K562 (cell line): ENCODE data around the gene MPPED1. TPM values are rescaled to one million over a fixed set of nuclear protein-coding genes. Genes with fewer than 3 reads are reported as not detected.

Experiments
- ATAC-seq: fragments of 200-7000 bp; cut with Tn5 transposase; 3 replicates; pipeline ENCODE4 v1.9.1; 2020; ENCODE audit warnings: moderate library complexity
- BruUV-seq: library from RNA; stranded (reverse); fragments of 400-500 nt; replicated peaks from 2 replicates; lab custom pipeline; 2021; lab: Mats Ljungman, UMichigan
- CTCF ChIA-PET: fragments of 300-600 bp; formaldehyde crosslinking; extraction: SDS; loops from one replicate; lab custom pipeline; 2021; ENCODE audit warnings: low intra/inter-chr PET ratio; lab: Yijun Ruan, JAX
- POLR2A ChIA-PET: fragments of 300-600, 350-650 bp; sonication (Branson Sonifier 250); formaldehyde crosslinking; extraction: SDS; loops from one replicate; lab custom pipeline; 2021; ENCODE audit warnings: antibody characterized with exemption, inconsistent platforms; lab: Yijun Ruan, JAX
- DNase-seq, 4 experiments: peaks; one replicate each; pipeline versions ENCODE4 v3.0.0 to v3.0.0-alpha.2; 2011 to 2018; ENCODE audit warnings: low spot score in 3 of 4, mixed read lengths in 3 of 4; ENCODE audit errors: extremely low read depth in 1 of 4
- FAIRE-seq: peaks from 2 replicates; lab custom pipeline; 2011; peaks lifted over from hg19 to GRCh38; lab: Jason Lieb, UNC
- H2AFZ ChIP-seq: 2 replicates; pipeline ENCODE4 v1.6.0; 2011; ENCODE audit warnings: low read depth, low read length, control low read depth, inconsistent platforms
- H3K27ac ChIP-seq: fragments of 200-600 bp; 3 replicates; pipeline ENCODE4 v1.8.0; 2011; ENCODE audit warnings: low read depth, mild to moderate bottlenecking, control low read depth, inconsistent platforms, low read length, moderate library complexity, mixed read lengths; ENCODE audit errors: extremely low read depth
- H3K27me3 ChIP-seq, 2 experiments: fragments of 300-600 bp in 1 of 2; 2 replicates in 1 of 2; 3 replicates in 1 of 2; pipeline versions ENCODE4 v1.6.0 to v1.8.0; 2011; ENCODE audit warnings: inconsistent platforms in 2 of 2, low read length in 2 of 2, mild to moderate bottlenecking in 1 of 2, mixed read lengths in 1 of 2, moderate library complexity in 1 of 2; ENCODE audit not compliant: control insufficient read depth in 2 of 2, insufficient read depth in 2 of 2
- H3K36me3 ChIP-seq: fragments of 300-600 bp; 3 replicates; pipeline ENCODE4 v1.8.0; 2011; ENCODE audit warnings: mild to moderate bottlenecking, low read length, inconsistent platforms; ENCODE audit not compliant: control insufficient read depth, insufficient read depth
- H3K4me1 ChIP-seq, 2 experiments: fragments of 200-600 bp in 1 of 2; replicated peaks in 1 of 2; 2 replicates in 1 of 2; 3 replicates in 1 of 2; pipeline versions ENCODE4 v1.5.1 to v1.8.0; 2011; ENCODE audit warnings: inconsistent platforms in 2 of 2, low read length in 2 of 2, mild to moderate bottlenecking in 1 of 2, mixed read lengths in 1 of 2, moderate library complexity in 1 of 2; ENCODE audit not compliant: control insufficient read depth in 2 of 2, insufficient read depth in 2 of 2
- H3K4me2 ChIP-seq: 2 replicates; pipeline ENCODE4 v1.6.1; 2011; ENCODE audit warnings: low read length, control low read depth, inconsistent platforms, mixed read lengths; ENCODE audit not compliant: insufficient read depth
- H3K4me3 ChIP-seq: fragments of 200-600 bp; sonication (generic), shearing (Covaris generic); 2 replicates; pipeline ENCODE4 v1.5.1; 2016; ENCODE audit warnings: control low read depth, inconsistent platforms
- H3K79me2 ChIP-seq: fragments of 200-600 bp; 3 replicates; pipeline ENCODE4 v1.8.0; 2011; ENCODE audit warnings: low read length, inconsistent platforms; ENCODE audit not compliant: control insufficient read depth, insufficient read depth
- H3K9ac ChIP-seq, 2 experiments: 2 replicates each; pipeline versions ENCODE4 v1.6.0 to v1.6.1; 2011; ENCODE audit warnings: low read depth in 2 of 2, low read length in 2 of 2, control low read depth in 1 of 2, inconsistent platforms in 1 of 2, mild to moderate bottlenecking in 1 of 2, mixed read lengths in 1 of 2; ENCODE audit not compliant: insufficient read depth in 1 of 2
- H3K9me1 ChIP-seq: one replicate; pipeline ENCODE4 v1.6.0; 2011; ENCODE audit warnings: inconsistent platforms, mild to moderate bottlenecking, low read length, moderate library complexity; ENCODE audit not compliant: control insufficient read depth, insufficient read depth
- H3K9me3 ChIP-seq: replicated peaks from 2 replicates; pipeline ENCODE4 v1.5.1; 2011; ENCODE audit warnings: low read depth, low read length, inconsistent platforms; ENCODE audit not compliant: control insufficient read depth, insufficient read depth
- H4K20me1 ChIP-seq: replicated peaks from 2 replicates; pipeline ENCODE4 v1.6.1; 2011; ENCODE audit warnings: low read length, inconsistent platforms, mixed read lengths; ENCODE audit not compliant: control insufficient read depth, insufficient read depth
- BMI1 ChIP-seq: fragments of 150-350 bp; IDR thresholded peaks from 2 replicates; pipeline ENCODE4 v1.6.1; 2014; ENCODE audit warnings: low read length
- CREBBP ChIP-seq: IDR thresholded peaks from one replicate; pipeline ENCODE4 v1.6.1; 2012; ENCODE audit warnings: low read depth, mild to moderate bottlenecking, control low read depth, inconsistent platforms, low read length
- E2F6 ChIP-seq, 2 experiments: IDR thresholded peaks; 2 replicates each; pipeline ENCODE4 v1.6.1; 2011; ENCODE audit warnings: borderline replicate concordance in 1 of 2, control low read depth in 1 of 2, low read depth in 1 of 2, low read length in 1 of 2, mild to moderate bottlenecking in 1 of 2, mixed read lengths in 1 of 2, moderate library complexity in 1 of 2; ENCODE audit not compliant: insufficient read depth in 1 of 2, insufficient read length in 1 of 2, poor library complexity in 1 of 2, severe bottlenecking in 1 of 2; ENCODE audit errors: extremely low read depth in 1 of 2
- EHMT2 ChIP-seq: fragments of 450-650 bp; IDR thresholded peaks from 2 replicates; pipeline ENCODE4 v1.6.1; 2018; ENCODE audit warnings: antibody characterized with exemption
- HMGN3 ChIP-seq: IDR thresholded peaks from 2 replicates; pipeline ENCODE4 v1.6.1; 2011; ENCODE audit warnings: borderline replicate concordance, low read depth, mild to moderate bottlenecking, mixed read lengths, low read length; ENCODE audit not compliant: insufficient read length; ENCODE audit errors: extremely low read depth
- MAX ChIP-seq: sonication (generic); formaldehyde crosslinking; IDR thresholded peaks from 2 replicates; pipeline ENCODE4 v1.9.0; 2022; ENCODE audit warnings: mild to moderate bottlenecking, missing genetic modification reagents
- PTRF ChIP-seq: fragments of 450-650 bp; IDR thresholded peaks from 2 replicates; pipeline ENCODE4 v1.6.1; 2016; ENCODE audit warnings: mild to moderate bottlenecking, missing genetic modification characterization, missing compliant biosample characterization
- RFX1 ChIP-seq: fragments of 450-650 bp; IDR thresholded peaks from 2 replicates; pipeline ENCODE4 v1.6.1; 2016; ENCODE audit warnings: mild to moderate bottlenecking, moderate library complexity
- RFX7 ChIP-seq: fragments of 250-450 bp; sonication (Bioruptor Pico); IDR thresholded peaks from 2 replicates; pipeline ENCODE4 v1.5.1; 2021; ENCODE audit warnings: mild to moderate bottlenecking
- RREB1 ChIP-seq: fragments of 250-450 bp; sonication (Bioruptor Pico); IDR thresholded peaks from 2 replicates; pipeline ENCODE4 v1.4.0; 2020
- SP2 ChIP-seq: IDR thresholded peaks from 2 replicates; pipeline ENCODE4 v1.6.1; 2011; ENCODE audit warnings: mild to moderate bottlenecking, low read depth, low read length, moderate library complexity; ENCODE audit not compliant: poor library complexity, severe bottlenecking; ENCODE audit errors: extremely low read depth
- ZBTB33 ChIP-seq: sonication (generic); formaldehyde crosslinking; IDR thresholded peaks from 2 replicates; pipeline ENCODE4 v1.8.1; 2023; ENCODE audit warnings: mild to moderate bottlenecking, missing genetic modification reagents
- WGBS: fragments of 100-300 bp; shearing (Covaris generic); methylation state at CpG from one replicate; pipeline ENCODE4 v1.1.6; 2016; ENCODE audit warnings: low coverage, mixed read lengths; ENCODE audit not compliant: insufficient coverage; ENCODE audit errors: missing lambda C conversion rate; 5-methylcytosine and 5-hydroxymethylcytosine counted together
- in situ Hi-C: fragments of 300-500 bp; cut with MboI; formaldehyde crosslinking; loops from 4 replicates; pipeline ENCODE4 v1.15.0; 2018; ENCODE audit warnings: inconsistent platforms, mixed read lengths
- intact Hi-C: fragments of 100-400 bp; cut with micrococcal nuclease; formaldehyde crosslinking; loops from 2 replicates; pipeline ENCODE4 v1.14.2; 2022
- polyA plus RNA-seq, 8 experiments: library from polyadenylated mRNA; depleted of rRNA in 4 of 8; stranded (reverse) in 5 of 8; unstranded in 3 of 8; fragments of >200 nt; fragmentation: Nextera tagmentation in 2 of 8; fragmentation: Illumina TruSeq in 1 of 8; extraction: Ambion mirVana in 2 of 8; extraction: Trizol in 1 of 8; gene quantifications; 2 replicates each; pipeline versions ENCODE4 v1.2.1 to v1.2.3, GENCODE V29; 2011 to 2014; ENCODE audit warnings: inconsistent platforms in 1 of 8, missing spikeins in 1 of 8
- total RNA-seq, 7 experiments: library from RNA; depleted of rRNA in 6 of 7; stranded (reverse); fragments of >200 nt in 6 of 7; fragmentation: Illumina TruSeq in 2 of 7; extraction: Trizol in 2 of 7; gene quantifications; 2 replicates each; pipeline versions ENCODE4 v1.2.1 to v1.2.3, GENCODE V29; 2011 to 2021; ENCODE audit warnings: low replicate concordance in 1 of 7

The MPPED1 gene
- total and polyA plus RNA-seq, 9 of the 15 experiments (the other 6 are each of a cell fraction or from before 2014, with no cell fraction given), result not detected

GRCh38 chr22:43484227-43484626 is 72.4 kb downstream of the MPPED1 start:
- no peak for DNase-seq
- H3K27me3 ChIP-seq, result peaks cover 0 to 7% of the 10 kb centered on the region in 2 experiments; a peak in 2 of 5 replicates
- no peak overlapping the region for H3K27ac ChIP-seq
- H3K36me3 ChIP-seq, result no peaks in the 10 kb centered on the region
- in situ Hi-C loops, result no loop called here
- no peaks in the 10 kb centered on the region for H3K79me2 ChIP-seq
- H3K4me2 ChIP-seq, result no peak overlapping the region
- H3K9me3 ChIP-seq, result no peaks in the 10 kb centered on the region
- ChIA-PET CTCF (no interaction called here), POLR2A (interaction anchor here (0.7 kb wide), 1 partner anchor 830 kb away, joined by 3 read pairs; no protein-coding TSS in a partner anchor)
- no peaks in the 10 kb centered on the region for H3K4me1 ChIP-seq
- no peaks in the 10 kb centered on the region for H3K9me1 ChIP-seq
- 0% methylated on average over 5 of the region's 8 CpGs for WGBS
- ATAC-seq, result no peak
- no peak overlapping the region for H2AFZ ChIP-seq
- TF ChIP-seq RREB1 (CRISPR knock-in tag), result no peak
- no peak for TF ChIP-seq E2F6 (IDR thresholded peaks at IDR 0.05; ENCODE audit: borderline replicate concordance in 1 of 2, extremely low read depth in 1 of 2, insufficient read depth in 1 of 2, insufficient read length in 1 of 2, low read depth in 1 of 2, low read length in 1 of 2, poor library complexity in 1 of 2, severe bottlenecking in 1 of 2)
- TF ChIP-seq HMGN3, result no peak
- TF ChIP-seq RFX7 (CRISPR knock-in tag), result no peak
- no peak for TF ChIP-seq EHMT2
- TF ChIP-seq MAX, result no peak
- no peak for TF ChIP-seq PTRF (tag)
- no peak for TF ChIP-seq RFX1
- TF ChIP-seq BMI1, result no peak
- TF ChIP-seq CREBBP, result no peak
- TF ChIP-seq SP2, result no peak
- no peak for TF ChIP-seq ZBTB33 (CRISPR knock-in tag)
- BruUV-seq, result no TSS peak
- intact Hi-C loops, result no loop called here
- H3K4me3 ChIP-seq, result no peak overlapping the region
- H3K9ac ChIP-seq, result no peak overlapping the region
- FAIRE-seq, result no peak
- no peaks in the 10 kb centered on the region; the same call in 1 of the 2 replicates for H4K20me1 ChIP-seq
